Neuronal stem cell (in vitro differentiated cells): ENCODE data around the gene SENP1.

ENCODE experiments used
- DNase-seq: peaks from one replicate; pipeline ENCODE4 v3.0.0-alpha.2; 2013; ENCODE audit warnings: low spot score
- H2AFZ ChIP-seq: one replicate; pipeline ENCODE4 v1.6.1; 2013; ENCODE audit warnings: mild to moderate bottlenecking, low read length, inconsistent platforms
- H2AK5ac ChIP-seq: 2 replicates; pipeline ENCODE4 v1.6.1; 2013; ENCODE audit warnings: low read depth, mild to moderate bottlenecking, inconsistent platforms, low read length, moderate library complexity, mixed read lengths
- H2BK120ac ChIP-seq: 2 replicates; pipeline ENCODE4 v1.6.1; 2013; ENCODE audit warnings: low read depth, mild to moderate bottlenecking, inconsistent platforms, low read length, moderate library complexity, mixed read lengths
- H2BK12ac ChIP-seq: one replicate; pipeline ENCODE4 v1.6.1; 2013; ENCODE audit warnings: low read length, inconsistent platforms
- H2BK15ac ChIP-seq: 2 replicates; pipeline ENCODE4 v1.6.1; 2013; ENCODE audit warnings: mild to moderate bottlenecking, low read length, inconsistent platforms, mixed read lengths
- H2BK5ac ChIP-seq: one replicate; pipeline ENCODE4 v1.6.1; 2013; ENCODE audit warnings: inconsistent platforms, mild to moderate bottlenecking, low read length, moderate library complexity
- H3K14ac ChIP-seq: one replicate; pipeline ENCODE4 v1.6.1; 2013; ENCODE audit warnings: low read length, inconsistent platforms
- H3K18ac ChIP-seq: 2 replicates; pipeline ENCODE4 v1.6.1; 2013; ENCODE audit warnings: low read length, inconsistent platforms
- H3K23ac ChIP-seq: 2 replicates; pipeline ENCODE4 v1.6.1; 2013; ENCODE audit warnings: low read depth, mild to moderate bottlenecking, mixed read lengths, low read length, inconsistent platforms; ENCODE audit not compliant: poor library complexity
- H3K27ac ChIP-seq: replicated peaks from 3 replicates; pipeline ENCODE4 v1.5.1; 2013; ENCODE audit warnings: low read length, inconsistent platforms
- H3K27me3 ChIP-seq, 3 experiments: 2 replicates each; pipeline ENCODE4 v1.6.1; 2013; ENCODE audit warnings: low read length in 3 of 3, mild to moderate bottlenecking in 2 of 3, inconsistent platforms in 1 of 3, low read depth in 1 of 3, mixed read lengths in 1 of 3, moderate library complexity in 1 of 3; ENCODE audit not compliant: control insufficient read depth in 3 of 3, insufficient read depth in 3 of 3
- H3K36me3 ChIP-seq, 2 donors: replicated peaks in 1 of 2; 2 replicates each; pipeline ENCODE4 v1.6.1; 2013; ENCODE audit warnings: low read length in 2 of 2; ENCODE audit not compliant: control insufficient read depth in 2 of 2, insufficient read depth in 2 of 2
- H3K4ac ChIP-seq: 2 replicates; pipeline ENCODE4 v1.6.1; 2013; ENCODE audit warnings: inconsistent platforms, mild to moderate bottlenecking, low read length, moderate library complexity
- H3K4me1 ChIP-seq, 2 donors: 1 replicate in 1 of 2; 2 replicates in 1 of 2; pipeline ENCODE4 v1.6.1; 2013; ENCODE audit warnings: low read length in 2 of 2, low read depth in 1 of 2; ENCODE audit not compliant: control insufficient read depth in 2 of 2, insufficient read depth in 1 of 2
- H3K4me2 ChIP-seq: one replicate; pipeline ENCODE4 v1.6.1; 2013; ENCODE audit warnings: mild to moderate bottlenecking, low read length, inconsistent platforms; ENCODE audit not compliant: insufficient read depth, poor library complexity, severe bottlenecking
- H3K4me3 ChIP-seq, 2 donors: 2 replicates each; pipeline ENCODE4 v1.5.1; 2013; ENCODE audit warnings: low read length in 2 of 2, mild to moderate bottlenecking in 2 of 2, inconsistent platforms in 1 of 2, moderate library complexity in 1 of 2
- H3K79me1 ChIP-seq: one replicate; pipeline ENCODE4 v1.6.1; 2013; ENCODE audit warnings: low read depth, mild to moderate bottlenecking, inconsistent platforms, low read length, moderate library complexity
- H3K9ac ChIP-seq: one replicate; pipeline ENCODE4 v1.6.1; 2013; ENCODE audit warnings: mild to moderate bottlenecking, low read depth, low read length, inconsistent platforms; ENCODE audit not compliant: poor library complexity
- H3K9me3 ChIP-seq, 2 donors: replicated peaks in 1 of 2; 2 replicates each; pipeline versions ENCODE3 to v1.6.1; 2013; ENCODE audit warnings: low read length in 2 of 2, mild to moderate bottlenecking in 2 of 2, inconsistent platforms in 1 of 2, low read depth in 1 of 2, mixed read lengths in 1 of 2, moderate library complexity in 1 of 2; ENCODE audit not compliant: control insufficient read depth in 2 of 2, insufficient read depth in 1 of 2
- H4K8ac ChIP-seq: one replicate; pipeline ENCODE4 v1.6.1; 2013; ENCODE audit warnings: low read depth, mild to moderate bottlenecking, inconsistent platforms, low read length, moderate library complexity
- H4K91ac ChIP-seq: one replicate; pipeline ENCODE4 v1.6.1; 2013; ENCODE audit warnings: low read length, low read depth, mild to moderate bottlenecking, inconsistent platforms; ENCODE audit not compliant: poor library complexity
- WGBS, 2 donors: extraction: QIAGEN DNeasy Blood & Tissue Kit; methylation state at CpG; one replicate each; pipeline ENCODE4 v1.1.7; 2013; ENCODE audit warnings: missing lambda C conversion rate in 2 of 2, mixed read lengths in 1 of 2; ENCODE audit not compliant: insufficient read length in 2 of 2, insufficient replicate concordance in 1 of 2; ENCODE audit errors: extremely low coverage in 2 of 2; 5-methylcytosine and 5-hydroxymethylcytosine counted together

SENP1 gene

DNA sequence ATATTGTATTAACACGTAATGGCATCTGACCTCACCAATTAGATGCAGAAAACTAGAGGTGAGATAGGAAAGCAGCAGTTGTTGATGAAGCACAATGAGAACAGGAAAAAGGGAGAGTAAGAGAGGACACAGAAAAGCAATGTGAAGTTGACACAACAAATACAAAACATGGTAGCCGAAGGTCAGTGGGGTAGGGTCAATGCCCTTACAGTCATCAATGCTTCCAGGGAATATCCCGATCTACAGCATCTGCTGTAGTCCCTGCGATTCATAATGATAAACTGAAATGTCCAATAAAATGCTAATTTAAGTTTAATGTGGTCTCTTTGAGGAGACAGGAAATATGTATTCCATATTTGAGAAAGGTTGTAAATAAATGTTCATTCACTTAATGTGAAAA lies 98.7 kb downstream of the SENP1 start:
- peaks cover 12 to 22% of the 10 kb centered on the region in 2 donors for H3K4me1 ChIP-seq
- H3K14ac ChIP-seq, result no peak overlapping the region
- H2AK5ac ChIP-seq, result no peak overlapping the region
- no CpG with 5 or more reads among the region's 4 CpGs for WGBS, 2 donors
- no peak overlapping the region for H3K27ac ChIP-seq
- no peak overlapping the region for H2BK12ac ChIP-seq
- no peaks in the 10 kb centered on the region for H3K9me3 ChIP-seq
- H3K36me3 ChIP-seq, result no peaks in the 10 kb centered on the region
- no peak overlapping the region for H3K4me2 ChIP-seq
- H3K79me1 ChIP-seq, result no peaks in the 10 kb centered on the region
- no peak for DNase-seq
- H3K4me3 ChIP-seq, result no peak overlapping the region
- no peak overlapping the region for H3K4ac ChIP-seq
- H2BK5ac ChIP-seq, result no peak overlapping the region
- no peak overlapping the region for H4K91ac ChIP-seq
- H3K27me3 ChIP-seq, result peaks cover 0 to 5% (median 4%) of the 10 kb centered on the region in 3 experiments
- no peak overlapping the region for H3K18ac ChIP-seq
- no peak overlapping the region for H2AFZ ChIP-seq
- no peak overlapping the region for H2BK15ac ChIP-seq
- no peak overlapping the region for H4K8ac ChIP-seq
- no peak overlapping the region for H2BK120ac ChIP-seq
- H3K9ac ChIP-seq, result no peak overlapping the region
- no peak overlapping the region for H3K23ac ChIP-seq

DNA sequence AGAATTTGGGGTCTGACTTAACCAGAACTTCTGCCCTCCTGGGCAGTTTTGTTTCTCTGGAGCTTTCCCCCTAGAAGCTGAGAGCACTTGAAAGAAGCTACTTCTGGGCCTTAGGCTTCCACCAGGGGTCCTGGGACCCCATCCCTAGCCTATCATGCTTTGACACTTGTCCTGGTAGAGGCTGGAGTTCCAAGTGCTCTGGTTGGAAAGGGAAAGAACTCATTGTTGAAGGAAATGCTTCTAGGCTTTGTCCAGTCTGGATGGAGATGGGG lies 100.2 kb downstream of the SENP1 start:
- no peak for DNase-seq
- H3K4me2 ChIP-seq, result peak overlapping the region; percentile 86
- peak overlapping the region; percentile 89 for H2AFZ ChIP-seq
- no peak overlapping the region for H3K4me3 ChIP-seq
- no peak overlapping the region for H3K14ac ChIP-seq
- H3K27ac ChIP-seq, result peak overlapping the region; percentile 91
- H3K9me3 ChIP-seq, result no peaks in the 10 kb centered on the region
- peak overlapping the region; percentile 82 for H2BK15ac ChIP-seq
- H2BK120ac ChIP-seq, result peak overlapping the region; percentile 75
- no peaks in the 10 kb centered on the region for H3K79me1 ChIP-seq
- no peak overlapping the region for H3K23ac ChIP-seq
- peak overlapping the region; percentile 98 for H3K18ac ChIP-seq
- peaks cover 22 to 24% of the 10 kb centered on the region in 2 donors for H3K4me1 ChIP-seq
- H3K36me3 ChIP-seq, result no peaks in the 10 kb centered on the region
- peak overlapping the region; percentile 93 for H2BK12ac ChIP-seq
- peak overlapping the region; percentile 89 for H4K91ac ChIP-seq
- peak overlapping the region; percentile 58 for H2AK5ac ChIP-seq
- H3K27me3 ChIP-seq, result peaks cover 0 to 5% (median 4%) of the 10 kb centered on the region in 3 experiments
- no peak overlapping the region for H3K9ac ChIP-seq
- H3K4ac ChIP-seq, result no peak overlapping the region
- H4K8ac ChIP-seq, result no peak overlapping the region
- H2BK5ac ChIP-seq, result no peak overlapping the region

DNA sequence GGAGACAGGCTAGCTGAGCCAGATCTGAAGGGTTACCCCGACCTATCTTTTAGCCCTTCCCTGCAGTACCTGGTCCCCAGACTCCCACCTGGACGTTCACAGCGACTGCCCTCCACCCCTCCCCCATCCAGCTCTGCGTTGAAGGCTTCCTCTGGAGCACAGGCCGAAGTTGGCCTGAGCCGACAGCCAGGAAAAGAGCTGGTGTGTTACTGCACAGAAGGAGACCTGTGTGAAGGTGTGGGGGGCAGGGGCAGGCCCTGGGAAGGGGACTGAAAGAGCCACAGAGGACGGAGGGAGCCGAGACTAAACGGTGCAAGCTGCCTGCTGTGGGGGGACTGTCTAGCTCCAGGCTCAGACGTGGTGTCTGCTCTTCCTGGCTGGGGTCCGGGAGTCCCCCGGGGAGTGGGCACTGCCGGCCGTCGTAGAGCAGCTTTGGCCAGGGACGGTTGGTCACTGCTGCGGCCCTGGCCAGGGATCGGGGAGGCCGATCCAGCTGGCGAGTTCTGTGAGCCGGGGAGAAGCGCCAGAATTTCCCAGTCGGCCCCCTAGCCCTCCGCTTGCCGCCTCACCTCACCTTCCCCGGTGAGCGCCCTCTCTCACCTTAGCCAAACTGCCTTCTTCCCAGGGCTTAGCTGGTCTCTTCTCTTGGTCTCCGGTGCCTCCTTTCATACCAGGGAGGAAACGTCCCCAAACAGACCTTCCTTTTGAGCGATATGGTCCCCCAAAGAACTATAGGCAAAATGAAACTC lies 100.7 kb downstream of the SENP1 start:
- H3K18ac ChIP-seq, result peak overlapping the region; percentile 98
- peaks cover 0 to 5% (median 4%) of the 10 kb centered on the region in 3 experiments for H3K27me3 ChIP-seq

DNA sequence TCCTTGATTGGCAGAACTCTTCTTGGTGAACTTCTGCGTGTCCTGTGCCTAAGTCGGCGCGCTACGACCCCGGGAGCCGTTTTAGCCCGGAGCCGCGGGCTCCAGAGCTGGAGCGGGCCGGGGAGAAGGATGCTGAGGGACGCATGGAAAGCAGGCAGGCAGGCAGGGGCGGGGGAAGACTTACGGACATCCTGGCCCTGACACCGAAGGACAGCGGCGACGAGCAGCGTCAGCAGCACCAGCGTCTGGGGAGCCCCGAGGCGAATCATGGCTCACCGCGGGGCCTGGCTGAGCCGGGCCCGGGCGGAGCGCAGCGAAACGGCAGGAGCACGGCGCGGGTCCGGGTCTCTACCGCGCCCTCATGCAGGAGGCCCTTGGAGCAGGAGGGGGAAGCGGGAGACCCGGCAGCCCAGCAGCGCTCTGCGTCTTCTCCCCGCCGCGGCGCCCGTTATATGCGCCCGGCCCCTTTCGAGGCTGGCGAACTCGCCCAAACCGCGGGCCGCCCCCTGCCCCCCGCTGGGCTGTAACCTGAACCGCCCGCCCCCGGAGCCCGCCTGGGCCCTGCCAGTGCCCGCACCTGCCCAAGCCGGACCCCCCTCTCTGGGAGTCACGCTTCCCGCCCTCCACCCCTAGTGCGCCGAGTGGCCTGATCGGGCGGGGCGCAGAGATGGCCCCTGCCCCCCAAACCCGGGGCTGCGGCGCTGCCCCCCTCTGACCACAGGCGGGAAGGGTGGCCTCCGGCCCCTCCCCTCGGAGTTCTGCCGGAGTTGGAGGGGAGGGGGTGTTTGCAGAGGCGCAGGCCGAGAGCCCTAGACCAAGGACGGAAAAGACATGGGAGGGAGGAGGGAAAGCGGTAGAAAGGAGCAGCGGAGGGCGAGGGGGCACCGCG lies 101.6 kb downstream of the SENP1 start, which contains the start of gene COL2A1:
COL2A1 (minus strand) TSS at position 424 of the 889 bp plus-strand sequence; CDS start at position 269, 155 bp downstream.
- DNase-seq, result peak; percentile 96
- peak within 1 kb of the TSS; percentile 91 for H3K14ac ChIP-seq
- H2BK15ac ChIP-seq, result peak within 1 kb of the TSS; percentile 82
- H3K9me3 ChIP-seq, result no peaks in the 10 kb centered on the region
- peak within 1 kb of the TSS; percentile 77 for H4K91ac ChIP-seq
- H3K36me3 ChIP-seq, result peaks cover 9 to 13% of the 10 kb centered on the region in 2 donors
- peaks cover 0 to 5% (median 4%) of the 10 kb centered on the region in 3 experiments for H3K27me3 ChIP-seq
- H4K8ac ChIP-seq, result peak within 1 kb of the TSS; percentile 24
- H3K18ac ChIP-seq, result peak within 1 kb of the TSS; percentile 99
- H2AK5ac ChIP-seq, result peak within 1 kb of the TSS; percentile 77
- peak within 1 kb of the TSS; percentile 100 for H3K9ac ChIP-seq
- peaks cover 4% of the 10 kb centered on the region for H3K79me1 ChIP-seq
- peak within 1 kb of the TSS; percentile 85 for H3K4ac ChIP-seq
- H3K27ac ChIP-seq, result peak within 1 kb of the TSS; percentile 91
- H2BK12ac ChIP-seq, result peak within 1 kb of the TSS; percentile 93
- peak within 1 kb of the TSS; percentile 71 to 98 for H3K4me3 ChIP-seq
- H3K23ac ChIP-seq, result peak within 1 kb of the TSS; percentile 45
- peak within 1 kb of the TSS; percentile 75 for H2BK120ac ChIP-seq
- H2AFZ ChIP-seq, result peak within 1 kb of the TSS; percentile 89
- H2BK5ac ChIP-seq, result peak within 1 kb of the TSS; percentile 98
- peak within 1 kb of the TSS; percentile 86 for H3K4me2 ChIP-seq
- no CpG with 5 or more reads among the region's 83 CpGs for WGBS, 2 donors
- H3K4me1 ChIP-seq, result peaks cover 22 to 24% of the 10 kb centered on the region in 2 donors

More for the DNA sequence above, 100.7 kb downstream of the SENP1 start:
- Histone ChIP-seq H3K27ac (peak overlapping the region; percentile 91), H3K9me3 (no peaks in the 10 kb centered on the region), H2BK5ac (peak overlapping the region; percentile 96), H3K4ac (peak overlapping the region; percentile 85), H3K79me1 (no peaks in the 10 kb centered on the region), H2AK5ac (peak overlapping the region; percentile 58), H2AFZ (peak overlapping the region; percentile 89), H4K91ac (peak overlapping the region; percentile 89), H3K36me3 (peaks cover 2 to 4% of the 10 kb centered on the region in 2 donors), H3K4me1 (peaks cover 22 to 24% of the 10 kb centered on the region in 2 donors), H4K8ac (peak overlapping the region; percentile 24), H2BK120ac (peak overlapping the region; percentile 75), H3K23ac (peak overlapping the region; percentile 45), H2BK15ac (peak overlapping the region; percentile 82), H3K14ac (no peak overlapping the region), H3K4me2 (peak overlapping the region; percentile 86), H2BK12ac (peak overlapping the region; percentile 93), H3K4me3 (peak overlapping the region; percentile 71 to 75), H3K9ac (peak overlapping the region; percentile 93)
- WGBS, 2 donors, result no CpG with 5 or more reads among the region's 30 CpGs
- no peak for DNase-seq
